Hepatocyte (in vitro differentiated cells): Measurements from ENCODE around the gene LHX3.

Source experiments
- EZH2 ChIP-seq: fragments of 200-600 bp; sonication (generic); IDR thresholded peaks from 2 replicates; pipeline ENCODE4 v1.6.1; 2016; ENCODE audit warnings: antibody characterized with exemption, mild to moderate bottlenecking, borderline replicate concordance
- EZH2phosphoT487 ChIP-seq: fragments of 200-600 bp; sonication (generic); IDR thresholded peaks from one replicate; pipeline ENCODE4 v1.6.1; 2018; ENCODE audit warnings: antibody characterized with exemption, mild to moderate bottlenecking, low read depth, moderate library complexity; ENCODE audit not compliant: unreplicated experiment, severe bottlenecking
- TF ChIP-seq, protein P1 (sequence below): fragments of 200-600 bp; sonication (generic); IDR thresholded peaks from 2 replicates; pipeline ENCODE4 v1.5.1; 2016; ENCODE audit warnings: antibody characterized with exemption, mild to moderate bottlenecking; ENCODE audit not compliant: poor library complexity

DNA sequence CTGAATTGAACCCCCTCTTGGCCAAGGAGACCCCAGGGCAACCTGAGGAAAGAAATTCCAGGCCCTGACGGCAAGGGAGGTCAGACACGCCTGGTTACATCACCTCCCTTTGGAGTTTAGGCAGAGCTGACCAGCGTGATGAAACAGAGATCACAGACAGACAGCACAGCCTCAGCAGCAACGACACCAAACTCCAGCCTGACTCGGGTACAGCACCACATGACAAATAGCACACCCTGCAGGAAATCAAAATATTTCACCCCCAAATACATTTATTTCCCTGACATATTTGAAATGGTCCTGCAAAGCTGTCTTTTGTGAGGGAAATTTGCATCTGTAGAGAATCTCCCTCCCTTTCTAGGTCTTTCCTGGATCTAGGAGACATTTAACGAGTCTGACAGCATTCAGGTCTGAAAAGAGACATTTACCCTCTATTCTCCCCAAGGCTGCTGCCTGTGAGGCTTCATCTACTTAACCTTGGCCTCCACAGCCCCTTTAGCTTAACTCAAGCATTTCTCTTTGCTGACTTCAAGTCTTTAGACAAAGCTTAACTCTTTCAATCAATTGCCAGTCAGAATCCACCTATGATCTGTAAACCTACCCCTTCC is 38.1 kb upstream of the LHX3 start:
- TF ChIP-seq, protein P1, sequence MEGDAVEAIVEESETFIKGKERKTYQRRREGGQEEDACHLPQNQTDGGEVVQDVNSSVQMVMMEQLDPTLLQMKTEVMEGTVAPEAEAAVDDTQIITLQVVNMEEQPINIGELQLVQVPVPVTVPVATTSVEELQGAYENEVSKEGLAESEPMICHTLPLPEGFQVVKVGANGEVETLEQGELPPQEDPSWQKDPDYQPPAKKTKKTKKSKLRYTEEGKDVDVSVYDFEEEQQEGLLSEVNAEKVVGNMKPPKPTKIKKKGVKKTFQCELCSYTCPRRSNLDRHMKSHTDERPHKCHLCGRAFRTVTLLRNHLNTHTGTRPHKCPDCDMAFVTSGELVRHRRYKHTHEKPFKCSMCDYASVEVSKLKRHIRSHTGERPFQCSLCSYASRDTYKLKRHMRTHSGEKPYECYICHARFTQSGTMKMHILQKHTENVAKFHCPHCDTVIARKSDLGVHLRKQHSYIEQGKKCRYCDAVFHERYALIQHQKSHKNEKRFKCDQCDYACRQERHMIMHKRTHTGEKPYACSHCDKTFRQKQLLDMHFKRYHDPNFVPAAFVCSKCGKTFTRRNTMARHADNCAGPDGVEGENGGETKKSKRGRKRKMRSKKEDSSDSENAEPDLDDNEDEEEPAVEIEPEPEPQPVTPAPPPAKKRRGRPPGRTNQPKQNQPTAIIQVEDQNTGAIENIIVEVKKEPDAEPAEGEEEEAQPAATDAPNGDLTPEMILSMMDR, result no peak
- TF ChIP-seq EZH2phosphoT487, result no peak
- no peak for TF ChIP-seq EZH2
